GM10266 (cell line): ENCODE measurements around the gene CDKAL1.
"Not testable (repeated sequence)": the region's sequence is repeated elsewhere in the genome, so short reads cannot be mapped to it uniquely, and the experiment has no call there.

ENCODE experiments used
- DNase-seq: peaks from one replicate; pipeline ENCODE4 v3.0.0; 2012; ENCODE audit errors: extremely low spot score
- CTCF ChIP-seq: IDR thresholded peaks from 2 replicates; pipeline ENCODE4 v1.5.1; 2012; ENCODE audit warnings: mild to moderate bottlenecking, low read depth; ENCODE audit not compliant: control insufficient read depth, insufficient read depth; ENCODE audit errors: missing control alignments

CDKAL1 gene

GRCh38 chr6:21049148-21049547 lies 514.9 kb downstream of the CDKAL1 start:
- TF ChIP-seq CTCF, result no peak
- no peak for DNase-seq

GRCh38 chr6:21049572-21049971 lies 515.3 kb downstream of the CDKAL1 start:
- DNase-seq, result no peak
- no peak for TF ChIP-seq CTCF

GRCh38 chr6:21050935-21051334 lies 516.7 kb downstream of the CDKAL1 start:
- DNase-seq, result no peak
- no peak for TF ChIP-seq CTCF

- DNase-seq, result no peak
- TF ChIP-seq CTCF, result no peak
Observed at GRCh38 chr6:21051777-21052176, 517.5 kb downstream of the CDKAL1 start.

GRCh38 chr6:21053612-21054011 lies 519.4 kb downstream of the CDKAL1 start:
- no peak for TF ChIP-seq CTCF
- DNase-seq, result no peak

- DNase-seq, result not testable (repeated sequence)
Observed at GRCh38 chr6:21055480-21055879, 521.2 kb downstream of the CDKAL1 start.

GRCh38 chr6:21061892-21062291 lies 527.6 kb downstream of the CDKAL1 start:
- DNase-seq, result no peak
- TF ChIP-seq CTCF, result no peak

- no peak for TF ChIP-seq CTCF
- DNase-seq, result no peak
Observed at GRCh38 chr6:21064756-21065340, 530.6 kb downstream of the CDKAL1 start.
